Suprapubic skin (tissue), 4 donors: ENCODE data around the gene IL36A.

Experiments used
- CTCF ChIP-seq, 2 donors: fragments of 200-600 bp in 1 of 2; fragments of 450-650 bp in 1 of 2; sonication (generic) in 1 of 2; IDR thresholded peaks; one replicate each; pipeline ENCODE4 v1.5.1; 2016 to 2019; ENCODE audit warnings: antibody characterized with exemption in 2 of 2, mild to moderate bottlenecking in 1 of 2, moderate library complexity in 1 of 2
- EP300 ChIP-seq: sonication (generic); formaldehyde crosslinking; IDR thresholded peaks from one replicate; pipeline ENCODE4 v1.6.1; 2017; ENCODE audit warnings: antibody characterized with exemption
- POLR2A ChIP-seq, 2 donors: fragments of 450-650 bp; IDR thresholded peaks; one replicate each; pipeline ENCODE4 v1.6.1; 2017; ENCODE audit warnings: antibody characterized with exemption in 2 of 2, mild to moderate bottlenecking in 2 of 2, moderate library complexity in 2 of 2
- POLR2AphosphoS5 ChIP-seq, 3 donors: sonication (generic); formaldehyde crosslinking; IDR thresholded peaks; one replicate each; pipeline ENCODE4 v1.6.1; 2017; ENCODE audit warnings: antibody characterized with exemption in 3 of 3

- TF ChIP-seq CTCF (IDR thresholded peaks at IDR 0.05) (no peak), POLR2A (IDR thresholded peaks at IDR 0.05) (no peak), POLR2AphosphoS5 (IDR thresholded peaks at IDR 0.05) (no peak), EP300 (no peak)
Measured at GRCh38 chr2:113018509-113018908, 13.2 kb downstream of the IL36A start.
